HEK293T (cell line): ENCODE data around the gene ABL2.

ENCODE experiments used
- ARNT ChIP-seq: fragments of 450-650 bp; IDR thresholded peaks from 2 replicates; pipeline ENCODE4 v1.6.1; 2017; ENCODE audit warnings: mild to moderate bottlenecking
- BHLHE40 ChIP-seq: fragments of 450-650 bp; IDR thresholded peaks from 2 replicates; pipeline ENCODE4 v1.6.1; 2016; ENCODE audit warnings: mild to moderate bottlenecking, moderate library complexity, borderline replicate concordance
- CTBP1 ChIP-seq: fragments of 450-650 bp; IDR thresholded peaks from 2 replicates; pipeline ENCODE4 v1.6.1; 2016; ENCODE audit warnings: borderline replicate concordance
- ELF4 ChIP-seq: fragments of 450-650 bp; IDR thresholded peaks from 2 replicates; pipeline ENCODE4 v1.6.1; 2017; ENCODE audit warnings: antibody characterized with exemption
- FOXA1 ChIP-seq: fragments of 450-650 bp; IDR thresholded peaks from 2 replicates; pipeline ENCODE4 v1.6.1; 2016; ENCODE audit warnings: mild to moderate bottlenecking
- FOXM1 ChIP-seq: fragments of 450-650 bp; IDR thresholded peaks from 2 replicates; pipeline ENCODE4 v1.6.1; 2017; ENCODE audit warnings: mild to moderate bottlenecking, borderline replicate concordance
- HDGF ChIP-seq: fragments of 450-650 bp; IDR thresholded peaks from 2 replicates; pipeline ENCODE4 v1.6.1; 2017; ENCODE audit warnings: antibody characterized with exemption, borderline replicate concordance
- L3MBTL2 ChIP-seq: fragments of 450-650 bp; conservative IDR thresholded peaks from 2 replicates; pipeline ENCODE4 v1.6.1; 2016; ENCODE audit warnings: mild to moderate bottlenecking
- PKNOX1 ChIP-seq: fragments of 450-650 bp; IDR thresholded peaks from 2 replicates; pipeline ENCODE4 v1.6.1; 2016
- SP1 ChIP-seq: fragments of 450-650 bp; IDR thresholded peaks from 2 replicates; pipeline ENCODE4 v1.6.1; 2017
- SUZ12 ChIP-seq: fragments of 450-650 bp; IDR thresholded peaks from 2 replicates; pipeline ENCODE4 v1.6.1; 2016; ENCODE audit warnings: mild to moderate bottlenecking
- TARDBP ChIP-seq: fragments of 450-650 bp; IDR thresholded peaks from 2 replicates; pipeline ENCODE4 v1.6.1; 2016
- ZNF384 ChIP-seq: fragments of 450-650 bp; IDR thresholded peaks from 2 replicates; pipeline ENCODE4 v1.6.1; 2016

DNA sequence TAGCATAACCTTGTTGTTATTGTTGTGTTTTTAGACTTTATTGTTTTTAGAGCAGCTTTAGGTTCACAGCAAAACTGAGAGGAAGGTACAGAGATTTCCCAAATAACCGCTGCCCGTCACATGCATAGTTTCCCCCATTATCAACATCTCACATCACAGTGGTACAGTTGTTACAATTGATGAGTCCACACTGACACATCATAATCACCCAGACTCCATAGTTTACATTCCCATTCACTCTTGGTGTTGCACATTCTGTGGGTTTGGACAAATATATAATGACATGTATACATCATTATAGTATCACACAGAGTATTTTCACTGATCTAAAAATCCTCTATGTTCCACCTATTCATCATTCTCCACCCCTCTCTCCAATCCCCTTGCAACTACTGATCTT lies 173.5 kb downstream of the ABL2 start:
- TF ChIP-seq SP1 (no peak), PKNOX1 (no peak), ARNT (no peak), TARDBP (no peak), SUZ12 (no peak), CTBP1 (no peak), ELF4 (no peak), FOXM1 (no peak), FOXA1 (no peak), ZNF384 (no peak), L3MBTL2 (no peak), HDGF (no peak), BHLHE40 (no peak)
